SH-SY5Y (cell line): ENCODE results near the gene MAT2A.

Experiments
- GATA2 ChIP-seq: IDR thresholded peaks from 2 replicates; pipeline ENCODE4 v1.6.1; 2011; ENCODE audit warnings: mild to moderate bottlenecking, low read depth, low read length
- GATA3 ChIP-seq: IDR thresholded peaks from 2 replicates; pipeline ENCODE4 v1.6.1; 2011; ENCODE audit warnings: low read depth, mild to moderate bottlenecking, low read length, moderate library complexity

DNA sequence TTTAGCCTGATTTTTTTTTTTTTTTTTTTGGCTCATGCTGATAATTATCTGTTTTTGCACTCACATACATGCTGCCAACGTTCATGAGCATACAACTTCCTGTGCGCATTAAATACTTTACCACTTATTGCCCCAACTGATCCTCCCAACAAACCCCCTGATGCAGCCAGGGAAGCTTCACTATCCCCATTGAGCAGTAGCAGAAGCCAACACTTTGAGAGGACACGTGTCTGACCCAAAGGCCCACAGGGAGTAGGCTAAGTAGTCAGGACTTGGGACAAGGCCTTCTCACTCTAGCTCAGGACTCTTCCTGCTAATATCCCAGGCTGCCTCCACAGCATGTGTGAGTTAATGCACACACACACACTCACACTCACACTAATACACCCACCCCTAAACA, 36.2 kb upstream of the MAT2A start:
- no peak for TF ChIP-seq GATA2
- TF ChIP-seq GATA3 = no peak
